Measurements from ENCODE around the gene TEX48. TPM values are rescaled to one million over a fixed set of nuclear protein-coding genes. Genes with fewer than 3 reads are reported as not detected.

The TEX48 gene
- polyA plus RNA-seq, 1 of the 3 experiments (the other 2 are of a cell fraction) = 0.46 TPM

DNA sequence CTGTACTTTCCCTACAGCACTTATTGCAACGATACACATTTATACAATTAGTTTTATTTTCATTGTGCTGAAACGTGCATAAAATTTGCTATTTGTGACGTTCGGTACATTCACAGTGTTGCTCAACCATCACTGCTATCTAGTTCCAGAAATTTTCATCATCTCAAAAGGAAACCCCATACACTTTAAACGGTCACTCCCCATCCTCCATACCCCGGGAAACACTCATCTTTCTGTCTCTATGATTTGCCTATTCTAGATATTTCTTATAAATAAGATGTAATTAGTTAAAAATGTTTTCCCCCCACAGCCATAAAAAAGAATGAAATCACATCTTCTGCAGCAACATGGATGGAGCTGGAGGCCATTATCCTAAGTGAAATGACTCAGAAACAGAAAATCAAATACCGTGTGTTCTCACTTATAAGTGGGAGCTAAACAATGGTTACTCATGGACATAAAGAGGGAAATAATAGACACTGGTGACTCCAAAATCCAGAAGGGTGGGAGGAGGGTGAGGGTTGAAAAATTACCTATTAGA lies 40.2 kb upstream of the TEX48 start:
- H3K27me3 ChIP-seq (ENCODE audit: insufficient read depth) = no peaks in the 10 kb centered on the region
- no peak overlapping the region for H3K4me3 ChIP-seq (ENCODE audit: low read depth in 2 of 2, low read length in 1 of 2)
- H3K27ac ChIP-seq (ENCODE audit: low read depth in 2 of 2, low read length in 1 of 2) = peak overlapping the region in 1 of 2 experiments; percentile 82; a peak in 2 of 4 replicates
- CTCF ChIA-PET = no interaction called here
- peaks cover 25% of the 10 kb centered on the region for H3F3A ChIP-seq (replicated peaks; ENCODE audit: insufficient read depth)
- H3K36me3 ChIP-seq (replicated peaks in 1 of 2; ENCODE audit: control insufficient read depth in 1 of 2, insufficient read depth in 2 of 2, low read length in 1 of 2) = no peaks in the 10 kb centered on the region
- WGBS (ENCODE audit: low lambda C conversion rate) = 43% methylated on average over 7 of the region's 7 CpGs
- DNase-seq = no peak
- POLR2A ChIA-PET = no interaction called here
- H3K9me2 ChIP-seq = no peaks in the 10 kb centered on the region
- peak overlapping the region; percentile 17; the same call in 1 of the 2 replicates for H2AFZ ChIP-seq (ENCODE audit: low read depth)
- peak overlapping the region; percentile 4; the same call in 1 of the 2 replicates for H3K4me2 ChIP-seq
- no peaks in the 10 kb centered on the region for H3K79me2 ChIP-seq (ENCODE audit: insufficient read depth)
- peaks cover 0 to 44% of the 10 kb centered on the region in 2 experiments; a peak in 3 of 4 replicates for H3K4me1 ChIP-seq (ENCODE audit: control insufficient read depth in 1 of 2, insufficient read depth in 2 of 2, low read depth in 1 of 2, low read length in 1 of 2)
- H3K9ac ChIP-seq = no peak overlapping the region
- H3K9me3 ChIP-seq = no peaks in the 10 kb centered on the region
- H4K20me1 ChIP-seq (ENCODE audit: insufficient read depth) = no peaks in the 10 kb centered on the region
- TF ChIP-seq FOXJ3 (CRISPR knock-in tag; IDR thresholded peaks at IDR 0.05) (no peak), TCF12 (IDR thresholded peaks at IDR 0.05) (peak; percentile 25; the same call in 1 of the 2 replicates)
- TF ChIP-seq, protein P1, sequence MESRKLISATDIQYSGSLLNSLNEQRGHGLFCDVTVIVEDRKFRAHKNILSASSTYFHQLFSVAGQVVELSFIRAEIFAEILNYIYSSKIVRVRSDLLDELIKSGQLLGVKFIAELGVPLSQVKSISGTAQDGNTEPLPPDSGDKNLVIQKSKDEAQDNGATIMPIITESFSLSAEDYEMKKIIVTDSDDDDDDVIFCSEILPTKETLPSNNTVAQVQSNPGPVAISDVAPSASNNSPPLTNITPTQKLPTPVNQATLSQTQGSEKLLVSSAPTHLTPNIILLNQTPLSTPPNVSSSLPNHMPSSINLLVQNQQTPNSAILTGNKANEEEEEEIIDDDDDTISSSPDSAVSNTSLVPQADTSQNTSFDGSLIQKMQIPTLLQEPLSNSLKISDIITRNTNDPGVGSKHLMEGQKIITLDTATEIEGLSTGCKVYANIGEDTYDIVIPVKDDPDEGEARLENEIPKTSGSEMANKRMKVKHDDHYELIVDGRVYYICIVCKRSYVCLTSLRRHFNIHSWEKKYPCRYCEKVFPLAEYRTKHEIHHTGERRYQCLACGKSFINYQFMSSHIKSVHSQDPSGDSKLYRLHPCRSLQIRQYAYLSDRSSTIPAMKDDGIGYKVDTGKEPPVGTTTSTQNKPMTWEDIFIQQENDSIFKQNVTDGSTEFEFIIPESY (IDR thresholded peaks at IDR 0.05; ENCODE audit: borderline replicate concordance, low read depth) = no peak

DNA sequence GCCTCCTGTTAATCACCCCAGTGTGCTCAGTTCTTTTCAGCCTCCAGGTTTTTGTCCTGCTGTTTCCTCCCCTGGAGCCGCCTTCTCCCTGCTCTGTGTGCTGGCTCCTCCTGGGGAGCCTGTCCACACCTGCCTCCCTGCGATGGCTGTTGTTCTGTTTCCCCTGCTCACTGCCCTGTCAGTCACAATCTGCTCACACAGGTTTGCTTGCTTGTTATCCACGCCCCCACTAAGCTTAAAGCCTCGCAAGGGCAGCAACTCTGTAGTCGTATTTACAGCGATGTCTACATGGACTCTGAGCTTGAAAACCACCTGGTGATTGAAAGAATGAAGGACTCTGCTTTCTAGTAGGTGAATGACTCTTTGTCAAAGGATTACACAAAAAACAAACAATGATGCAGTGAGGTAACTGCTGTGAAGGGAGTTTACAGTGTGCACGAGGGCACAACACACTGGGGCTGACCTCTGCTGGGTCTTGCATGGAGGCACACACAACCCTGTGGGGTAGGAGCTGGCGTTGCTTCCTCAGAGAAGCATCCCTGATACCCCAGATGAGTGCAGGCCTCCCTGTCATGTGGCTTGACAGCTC lies 39.6 kb upstream of the TEX48 start:
- WGBS (ENCODE audit: low lambda C conversion rate) = 70% methylated on average over 8 of the region's 8 CpGs
- CTCF ChIA-PET = no interaction called here
- POLR2A ChIA-PET = no interaction called here
- no peaks in the 10 kb centered on the region for H3K9me3 ChIP-seq
- H3K27me3 ChIP-seq (ENCODE audit: insufficient read depth) = no peaks in the 10 kb centered on the region
- peaks cover 0 to 44% of the 10 kb centered on the region in 2 experiments; a peak in 3 of 4 replicates for H3K4me1 ChIP-seq (ENCODE audit: control insufficient read depth in 1 of 2, insufficient read depth in 2 of 2, low read depth in 1 of 2, low read length in 1 of 2)
- H3K36me3 ChIP-seq (replicated peaks in 1 of 2; ENCODE audit: control insufficient read depth in 1 of 2, insufficient read depth in 2 of 2, low read length in 1 of 2) = no peaks in the 10 kb centered on the region
- no peak overlapping the region for H3K4me3 ChIP-seq (ENCODE audit: low read depth in 2 of 2, low read length in 1 of 2)
- no peaks in the 10 kb centered on the region for H4K20me1 ChIP-seq (ENCODE audit: insufficient read depth)
- H3K4me2 ChIP-seq = peak overlapping the region; percentile 4; the same call in 1 of the 2 replicates
- no peaks in the 10 kb centered on the region for H3K9me2 ChIP-seq
- TF ChIP-seq MXI1 (IDR thresholded peaks at IDR 0.05; ENCODE audit: low read depth, low read length) = no peak
- peaks cover 22% of the 10 kb centered on the region for H3F3A ChIP-seq (replicated peaks; ENCODE audit: insufficient read depth)
- no peaks in the 10 kb centered on the region for H3K79me2 ChIP-seq (ENCODE audit: insufficient read depth)
- peak overlapping the region in 1 of 2 experiments; percentile 82; a peak in 2 of 4 replicates for H3K27ac ChIP-seq (ENCODE audit: low read depth in 2 of 2, low read length in 1 of 2)
- no peak for DNase-seq
- H3K9ac ChIP-seq = no peak overlapping the region
- peak overlapping the region; percentile 17; the same call in 1 of the 2 replicates for H2AFZ ChIP-seq (ENCODE audit: low read depth)

DNA sequence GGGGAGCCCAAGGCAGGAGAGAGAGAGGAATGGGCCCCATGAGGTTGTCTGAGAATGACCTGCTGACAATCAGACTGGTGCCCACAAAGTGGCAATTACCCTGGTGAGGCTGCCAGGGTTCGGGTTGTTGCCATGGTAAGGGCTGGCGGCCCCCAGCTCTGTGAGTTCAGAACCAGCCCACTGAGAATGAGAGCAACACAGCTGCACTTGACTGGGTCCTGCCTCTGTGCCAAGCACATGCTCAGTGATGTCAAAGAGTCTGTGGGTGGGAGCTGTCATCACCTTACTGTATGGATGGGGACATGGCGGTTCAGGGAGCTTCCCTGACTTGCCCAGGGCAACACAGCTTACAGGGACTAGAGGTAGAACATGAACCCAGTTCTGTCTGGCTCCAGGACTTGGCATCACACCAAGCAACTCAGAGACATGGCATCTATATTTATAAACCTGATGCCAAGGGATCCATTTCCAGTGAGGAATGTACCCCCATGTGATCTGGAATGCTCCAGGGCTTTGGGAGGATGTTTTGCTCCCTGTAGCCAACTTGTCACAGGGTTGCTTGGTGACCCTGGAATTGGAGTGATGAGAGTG lies 38.2 kb upstream of the TEX48 start:
- no peak for DNase-seq
- H4K20me1 ChIP-seq (ENCODE audit: insufficient read depth) = no peaks in the 10 kb centered on the region
- H2AFZ ChIP-seq (ENCODE audit: low read depth) = no peak overlapping the region
- H3K9ac ChIP-seq = no peak overlapping the region
- no peak overlapping the region; the same call in 1 of the 2 replicates for H3K4me2 ChIP-seq
- ChIA-PET CTCF (no interaction called here), POLR2A (no interaction called here)
- peaks cover 20% of the 10 kb centered on the region for H3F3A ChIP-seq (replicated peaks; ENCODE audit: insufficient read depth)
- no peaks in the 10 kb centered on the region for H3K9me3 ChIP-seq
- H3K27me3 ChIP-seq (ENCODE audit: insufficient read depth) = no peaks in the 10 kb centered on the region
- H3K9me2 ChIP-seq = no peaks in the 10 kb centered on the region
- H3K27ac ChIP-seq (ENCODE audit: low read depth in 2 of 2, low read length in 1 of 2) = peak overlapping the region in 1 of 2 experiments; percentile 4; a peak in 1 of 4 replicates
- WGBS (ENCODE audit: low lambda C conversion rate) = 76% methylated on average over 2 of the region's 3 CpGs
- H3K4me3 ChIP-seq (ENCODE audit: low read depth in 2 of 2, low read length in 1 of 2) = no peak overlapping the region
- no peaks in the 10 kb centered on the region for H3K79me2 ChIP-seq (ENCODE audit: insufficient read depth)
- H3K36me3 ChIP-seq (replicated peaks in 1 of 2; ENCODE audit: control insufficient read depth in 1 of 2, insufficient read depth in 2 of 2, low read length in 1 of 2) = no peaks in the 10 kb centered on the region
- H3K4me1 ChIP-seq (ENCODE audit: control insufficient read depth in 1 of 2, insufficient read depth in 2 of 2, low read depth in 1 of 2, low read length in 1 of 2) = peaks cover 0 to 36% of the 10 kb centered on the region in 2 experiments; a peak in 1 of 4 replicates
- TF ChIP-seq TCF12 (IDR thresholded peaks at IDR 0.05) = peak; percentile 37; the same call in 1 of the 2 replicates
- no peak for TF ChIP-seq POLR2AphosphoS5 (IDR thresholded peaks at IDR 0.05; ENCODE audit: low read depth, low read length)
- TF ChIP-seq, protein P2, sequence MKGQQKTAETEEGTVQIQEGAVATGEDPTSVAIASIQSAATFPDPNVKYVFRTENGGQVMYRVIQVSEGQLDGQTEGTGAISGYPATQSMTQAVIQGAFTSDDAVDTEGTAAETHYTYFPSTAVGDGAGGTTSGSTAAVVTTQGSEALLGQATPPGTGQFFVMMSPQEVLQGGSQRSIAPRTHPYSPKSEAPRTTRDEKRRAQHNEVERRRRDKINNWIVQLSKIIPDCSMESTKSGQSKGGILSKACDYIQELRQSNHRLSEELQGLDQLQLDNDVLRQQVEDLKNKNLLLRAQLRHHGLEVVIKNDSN (IDR thresholded peaks at IDR 0.05; ENCODE audit: borderline replicate concordance, low read depth) = 0 out of 2 replicates have a peak, but pooled peaks have one; percentile 5
- TF ChIP-seq CHD2 (IDR thresholded peaks at IDR 0.05; ENCODE audit: low read length, partially characterized antibody) = no peak
- TF ChIP-seq, protein P3, sequence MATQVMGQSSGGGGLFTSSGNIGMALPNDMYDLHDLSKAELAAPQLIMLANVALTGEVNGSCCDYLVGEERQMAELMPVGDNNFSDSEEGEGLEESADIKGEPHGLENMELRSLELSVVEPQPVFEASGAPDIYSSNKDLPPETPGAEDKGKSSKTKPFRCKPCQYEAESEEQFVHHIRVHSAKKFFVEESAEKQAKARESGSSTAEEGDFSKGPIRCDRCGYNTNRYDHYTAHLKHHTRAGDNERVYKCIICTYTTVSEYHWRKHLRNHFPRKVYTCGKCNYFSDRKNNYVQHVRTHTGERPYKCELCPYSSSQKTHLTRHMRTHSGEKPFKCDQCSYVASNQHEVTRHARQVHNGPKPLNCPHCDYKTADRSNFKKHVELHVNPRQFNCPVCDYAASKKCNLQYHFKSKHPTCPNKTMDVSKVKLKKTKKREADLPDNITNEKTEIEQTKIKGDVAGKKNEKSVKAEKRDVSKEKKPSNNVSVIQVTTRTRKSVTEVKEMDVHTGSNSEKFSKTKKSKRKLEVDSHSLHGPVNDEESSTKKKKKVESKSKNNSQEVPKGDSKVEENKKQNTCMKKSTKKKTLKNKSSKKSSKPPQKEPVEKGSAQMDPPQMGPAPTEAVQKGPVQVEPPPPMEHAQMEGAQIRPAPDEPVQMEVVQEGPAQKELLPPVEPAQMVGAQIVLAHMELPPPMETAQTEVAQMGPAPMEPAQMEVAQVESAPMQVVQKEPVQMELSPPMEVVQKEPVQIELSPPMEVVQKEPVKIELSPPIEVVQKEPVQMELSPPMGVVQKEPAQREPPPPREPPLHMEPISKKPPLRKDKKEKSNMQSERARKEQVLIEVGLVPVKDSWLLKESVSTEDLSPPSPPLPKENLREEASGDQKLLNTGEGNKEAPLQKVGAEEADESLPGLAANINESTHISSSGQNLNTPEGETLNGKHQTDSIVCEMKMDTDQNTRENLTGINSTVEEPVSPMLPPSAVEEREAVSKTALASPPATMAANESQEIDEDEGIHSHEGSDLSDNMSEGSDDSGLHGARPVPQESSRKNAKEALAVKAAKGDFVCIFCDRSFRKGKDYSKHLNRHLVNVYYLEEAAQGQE (IDR thresholded peaks at IDR 0.05; ENCODE audit: low read depth, low read length) = no peak
- no peak for TF ChIP-seq RXRA (IDR thresholded peaks at IDR 0.05; ENCODE audit: borderline replicate concordance, low read depth)
- TF ChIP-seq, protein P4, sequence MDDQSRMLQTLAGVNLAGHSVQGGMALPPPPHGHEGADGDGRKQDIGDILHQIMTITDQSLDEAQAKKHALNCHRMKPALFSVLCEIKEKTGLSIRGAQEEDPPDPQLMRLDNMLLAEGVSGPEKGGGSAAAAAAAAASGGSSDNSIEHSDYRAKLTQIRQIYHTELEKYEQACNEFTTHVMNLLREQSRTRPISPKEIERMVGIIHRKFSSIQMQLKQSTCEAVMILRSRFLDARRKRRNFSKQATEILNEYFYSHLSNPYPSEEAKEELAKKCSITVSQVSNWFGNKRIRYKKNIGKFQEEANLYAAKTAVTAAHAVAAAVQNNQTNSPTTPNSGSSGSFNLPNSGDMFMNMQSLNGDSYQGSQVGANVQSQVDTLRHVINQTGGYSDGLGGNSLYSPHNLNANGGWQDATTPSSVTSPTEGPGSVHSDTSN (IDR thresholded peaks at IDR 0.05) = 0 out of 2 replicates have a peak, but pooled peaks have one; percentile 11
- TF ChIP-seq GABPA (IDR thresholded peaks at IDR 0.05; ENCODE audit: low read depth) = no peak
